ENCODE results near the gene AQP12A.

AQP12A gene

GRCh38 chr2:240711701-240712100 is 20.0 kb downstream of the AQP12A start:
- DNase-seq, result no peak

GRCh38 chr2:240712121-240712520 is 20.5 kb downstream of the AQP12A start:
- DNase-seq, result no peak

- no peak for DNase-seq
Observed at GRCh38 chr2:240713071-240713927, 21.6 kb downstream of the AQP12A start.

GRCh38 chr2:240713928-240714746 is 22.5 kb downstream of the AQP12A start:
- no peak for DNase-seq

- no peak for DNase-seq
Observed at GRCh38 chr2:240714747-240715725, 23.4 kb downstream of the AQP12A start.

- no peak for DNase-seq
Observed at GRCh38 chr2:240716130-240716798, 24.6 kb downstream of the AQP12A start.

- no peak for DNase-seq
Observed at GRCh38 chr2:240717181-240717641, 25.5 kb downstream of the AQP12A start.

GRCh38 chr2:240717681-240718581 is 26.3 kb downstream of the AQP12A start:
- no peak for DNase-seq

- no peak for DNase-seq
Observed at GRCh38 chr2:240718896-240719490, 27.3 kb downstream of the AQP12A start.

- DNase-seq, result no peak
Observed at GRCh38 chr2:240719676-240720545, 28.2 kb downstream of the AQP12A start.

GRCh38 chr2:240720686-240721595 is 29.3 kb downstream of the AQP12A start:
- no peak for DNase-seq

GRCh38 chr2:240721596-240722180 is 30.0 kb downstream of the AQP12A start:
- DNase-seq, result no peak

GRCh38 chr2:240722376-240722775 is 30.7 kb downstream of the AQP12A start:
- DNase-seq, result no peak

GRCh38 chr2:240722796-240723735 is 31.4 kb downstream of the AQP12A start:
- DNase-seq, result no peak

GRCh38 chr2:240723851-240724250 is 32.2 kb downstream of the AQP12A start:
- no peak for DNase-seq

- no peak for DNase-seq
Observed at GRCh38 chr2:240724431-240724830, 32.8 kb downstream of the AQP12A start.

GRCh38 chr2:240725266-240725665 is 33.6 kb downstream of the AQP12A start:
- DNase-seq, result no peak

Measured in femur (tissue), 1 donor.